ENCODE measurements around the gene ADCY2. TPM values are rescaled to one million over a fixed set of nuclear protein-coding genes. Genes with fewer than 3 reads are reported as not detected.

The ADCY2 gene
- polyA plus RNA-seq, 1 donor (not counting 4 experiments of a cell fraction or from before 2014, with no cell fraction given), result 0.13 TPM

- no peak overlapping the region for H3K9ac ChIP-seq (ENCODE audit: control insufficient read depth, extremely low read depth, insufficient read depth, low read length)
- H3K36me3 ChIP-seq (ENCODE audit: control insufficient read depth in 2 of 2, extremely low read depth in 1 of 2, insufficient read depth in 2 of 2, low read length in 2 of 2), result no peaks in the 10 kb centered on the region
- TF ChIP-seq EZH2 (IDR thresholded peaks at IDR 0.05; ENCODE audit: low read length) (no peak), CTCF (optimal IDR thresholded peaks at IDR 0.05 in 1 of 3, IDR thresholded peaks at IDR 0.05 in 1 of 3, conservative IDR thresholded peaks at IDR 0.05 in 1 of 3; ENCODE audit: extremely low read depth in 1 of 3, insufficient read depth in 2 of 3, low read length in 3 of 3) (no peak)
- H3K4me2 ChIP-seq (ENCODE audit: control insufficient read depth, extremely low read depth, insufficient read depth, low read depth, low read length), result no peak overlapping the region
- H4K20me1 ChIP-seq (ENCODE audit: control insufficient read depth, extremely low read depth, insufficient read depth, low read length), result no peaks in the 10 kb centered on the region
- H3K4me1 ChIP-seq (ENCODE audit: control insufficient read depth, extremely low read depth, insufficient read depth, low read length), result no peaks in the 10 kb centered on the region
- no peak for FAIRE-seq
- no peak for DNase-seq (ENCODE audit: low read depth, low spot score)
- no peak overlapping the region for H3K4me3 ChIP-seq (ENCODE audit: control insufficient read depth in 2 of 3, extremely low read depth in 1 of 3, insufficient read depth in 2 of 3, low read depth in 1 of 3, low read length in 3 of 3)
- dilution Hi-C loops (cut with MboI; ENCODE audit: extremely low pct_ligation_motif_present, low sequenced_read_pairs), result no loop called here
- no peaks in the 10 kb centered on the region for H3K79me2 ChIP-seq (ENCODE audit: control insufficient read depth, insufficient read depth, low read length)
- H3K27me3 ChIP-seq (ENCODE audit: control insufficient read depth, extremely low read depth, insufficient read depth, low read length), result no peaks in the 10 kb centered on the region
- H3K9me1 ChIP-seq (ENCODE audit: control insufficient read depth, extremely low read depth, insufficient read depth, low read length), result no peaks in the 10 kb centered on the region
- no peaks in the 10 kb centered on the region for H3K9me3 ChIP-seq (ENCODE audit: control insufficient read depth, low read depth, low read length)
- H2AFZ ChIP-seq (ENCODE audit: control insufficient read depth, low read length), result no peak overlapping the region
- no peak overlapping the region for H3K27ac ChIP-seq (ENCODE audit: control insufficient read depth, insufficient read depth, low read length)
Measured at GRCh38 chr5:7546555-7546954, 150.6 kb downstream of the ADCY2 start.

- Histone ChIP-seq H3K9ac (ENCODE audit: control insufficient read depth, extremely low read depth, insufficient read depth, low read length) (no peak overlapping the region), H2AFZ (ENCODE audit: control insufficient read depth, low read length) (no peak overlapping the region), H3K4me2 (ENCODE audit: control insufficient read depth, extremely low read depth, insufficient read depth, low read depth, low read length) (no peak overlapping the region), H4K20me1 (ENCODE audit: control insufficient read depth, extremely low read depth, insufficient read depth, low read length) (no peaks in the 10 kb centered on the region), H3K27me3 (ENCODE audit: control insufficient read depth, extremely low read depth, insufficient read depth, low read length) (no peaks in the 10 kb centered on the region), H3K27ac (ENCODE audit: control insufficient read depth, insufficient read depth, low read length) (no peak overlapping the region), H3K36me3 (ENCODE audit: control insufficient read depth in 2 of 2, extremely low read depth in 1 of 2, insufficient read depth in 2 of 2, low read length in 2 of 2) (no peaks in the 10 kb centered on the region), H3K4me1 (ENCODE audit: control insufficient read depth, extremely low read depth, insufficient read depth, low read length) (no peaks in the 10 kb centered on the region), H3K9me1 (ENCODE audit: control insufficient read depth, extremely low read depth, insufficient read depth, low read length) (no peaks in the 10 kb centered on the region), H3K9me3 (ENCODE audit: control insufficient read depth, low read depth, low read length) (no peaks in the 10 kb centered on the region), H3K79me2 (ENCODE audit: control insufficient read depth, insufficient read depth, low read length) (no peaks in the 10 kb centered on the region), H3K4me3 (ENCODE audit: control insufficient read depth in 2 of 3, extremely low read depth in 1 of 3, insufficient read depth in 2 of 3, low read depth in 1 of 3, low read length in 3 of 3) (no peak overlapping the region)
- TF ChIP-seq EZH2 (IDR thresholded peaks at IDR 0.05; ENCODE audit: low read length), result no peak
- TF ChIP-seq CTCF (optimal IDR thresholded peaks at IDR 0.05 in 1 of 3, IDR thresholded peaks at IDR 0.05 in 1 of 3, conservative IDR thresholded peaks at IDR 0.05 in 1 of 3; ENCODE audit: extremely low read depth in 1 of 3, insufficient read depth in 2 of 3, low read length in 3 of 3), result no peak
- FAIRE-seq, result no peak
- dilution Hi-C loops (cut with MboI; ENCODE audit: extremely low pct_ligation_motif_present, low sequenced_read_pairs), result no loop called here
- DNase-seq (ENCODE audit: low read depth, low spot score), result no peak
Measured at GRCh38 chr5:7548596-7548995, 152.7 kb downstream of the ADCY2 start.

Data from keratinocyte (primary cell).